ENCODE data around the gene TAGAP. TPM values are rescaled to one million over a fixed set of nuclear protein-coding genes. Genes with fewer than 3 reads are reported as not detected.

The TAGAP gene
- total RNA-seq, 1 experiment from 2014 or later: 0.30 TPM

DNA sequence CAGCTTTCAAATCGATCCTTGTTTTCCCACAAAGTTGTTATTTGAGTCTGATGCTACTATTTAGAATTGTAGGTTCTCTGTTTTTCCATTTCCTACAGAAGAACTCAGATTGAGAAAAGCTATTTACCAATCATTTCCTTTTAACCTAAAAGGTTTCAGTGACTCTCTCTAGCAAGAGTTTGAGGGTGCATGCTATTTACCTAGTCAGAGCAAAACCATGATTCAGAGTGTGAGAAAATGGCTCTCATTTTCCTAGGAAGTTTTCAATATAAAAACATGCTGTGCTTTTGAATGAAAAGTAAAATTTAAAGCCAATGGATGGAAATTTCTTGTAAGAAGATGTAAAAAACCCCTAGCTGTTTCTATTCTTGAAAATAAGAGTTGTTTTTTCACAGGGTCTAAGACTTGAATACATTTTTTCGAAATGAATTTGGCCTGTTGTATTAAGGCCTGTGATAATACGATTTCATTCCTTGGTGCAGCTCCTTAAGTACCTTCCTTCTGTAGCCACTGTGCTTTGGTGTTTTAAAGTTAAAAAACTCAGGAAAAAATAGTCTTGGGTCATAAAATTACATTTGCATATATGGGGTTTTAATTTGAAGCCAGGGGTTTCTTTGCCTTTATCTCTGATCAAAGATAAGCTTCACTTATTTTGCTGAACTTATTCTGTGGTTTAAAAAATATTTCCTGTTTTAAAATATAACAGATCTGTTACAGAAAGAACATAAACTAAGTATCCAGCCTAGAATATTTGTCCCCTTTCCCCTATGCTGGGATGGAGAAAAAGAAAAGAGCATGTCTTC lies 26.8 kb downstream of the TAGAP start:
- no peak overlapping the region for H3K27ac ChIP-seq (ENCODE audit: low read depth, low read length)
- H3K9ac ChIP-seq (ENCODE audit: low read length): no peak overlapping the region
- no peaks in the 10 kb centered on the region for H3K36me3 ChIP-seq (ENCODE audit: control insufficient read depth in 1 of 2, insufficient read depth in 2 of 2, low read length in 2 of 2)
- POLR2A ChIA-PET: no interaction called here
- RAD21 ChIA-PET (ENCODE audit: low non-redundant PET in 1 of 2, low total read pairs in 2 of 2, uncharacterized antibody in 2 of 2, unreplicated experiment in 2 of 2): no interaction called here
- no TSS peak for BruUV-seq (replicated peaks)
- CTCF ChIA-PET: interaction anchor here (0.9 to 2.3 kb wide), 2 partner anchors 9 to 117 kb away, joined by 3 to 8 read pairs; no protein-coding TSS in a partner anchor
- H3K4me3 ChIP-seq (replicated peaks in 1 of 2; ENCODE audit: low read depth in 1 of 2, low read length in 2 of 2): no peak overlapping the region
- no peaks in the 10 kb centered on the region for H3K9me2 ChIP-seq (ENCODE audit: insufficient read depth)
- no peak overlapping the region for H2AFZ ChIP-seq (ENCODE audit: low read depth, low read length, poor library complexity, severe bottlenecking)
- H3K9me3 ChIP-seq (ENCODE audit: control insufficient read depth in 1 of 2, insufficient read depth in 1 of 2, low read depth in 1 of 2, low read length in 2 of 2): peaks cover 4 to 7% of the 10 kb centered on the region in 2 experiments; a peak in 1 of 4 replicates
- DNase-seq (ENCODE audit: low read depth, low spot score): no peak
- H3K4me1 ChIP-seq (ENCODE audit: control insufficient read depth in 1 of 2, insufficient read depth in 2 of 2, low read length in 2 of 2): no peaks in the 10 kb centered on the region
- intact Hi-C loops (cut with micrococcal nuclease): no loop called here
- TF ChIP-seq ZFX (IDR thresholded peaks at IDR 0.05): no peak
- no peak for TF ChIP-seq ELF1 (IDR thresholded peaks at IDR 0.05; ENCODE audit: borderline replicate concordance, low read depth)
- TF ChIP-seq EZH2phosphoT487 (IDR thresholded peaks at IDR 0.05; ENCODE audit: borderline replicate concordance): no peak
- no peak for TF ChIP-seq POLR2AphosphoS5 (IDR thresholded peaks at IDR 0.05; ENCODE audit: low read depth, low read length)
- TF ChIP-seq CBX3 (IDR thresholded peaks at IDR 0.05; ENCODE audit: low read depth): no peak
- TF ChIP-seq SP1 (IDR thresholded peaks at IDR 0.05; ENCODE audit: low read depth): no peak
- TF ChIP-seq TCF7L2 (IDR thresholded peaks at IDR 0.05; ENCODE audit: borderline replicate concordance, extremely low read depth, insufficient read depth, insufficient read length): no peak
- TF ChIP-seq EZH2 (IDR thresholded peaks at IDR 0.05): no peak
- TF ChIP-seq ZBTB33 (IDR thresholded peaks at IDR 0.05; ENCODE audit: extremely low read depth, insufficient replicate concordance, low read length): no peak
- TF ChIP-seq FOSL1 (IDR thresholded peaks at IDR 0.05; ENCODE audit: low read depth): no peak
- TF ChIP-seq SRF (IDR thresholded peaks at IDR 0.05; ENCODE audit: low read depth): no peak
- no peak for TF ChIP-seq JUND (IDR thresholded peaks at IDR 0.05)
- TF ChIP-seq YY1 (IDR thresholded peaks at IDR 0.05; ENCODE audit: extremely low read depth, insufficient replicate concordance, low read depth, low read length): no peak
- no peak for TF ChIP-seq SIN3A (IDR thresholded peaks at IDR 0.05; ENCODE audit: low read depth)
- TF ChIP-seq, protein P1, sequence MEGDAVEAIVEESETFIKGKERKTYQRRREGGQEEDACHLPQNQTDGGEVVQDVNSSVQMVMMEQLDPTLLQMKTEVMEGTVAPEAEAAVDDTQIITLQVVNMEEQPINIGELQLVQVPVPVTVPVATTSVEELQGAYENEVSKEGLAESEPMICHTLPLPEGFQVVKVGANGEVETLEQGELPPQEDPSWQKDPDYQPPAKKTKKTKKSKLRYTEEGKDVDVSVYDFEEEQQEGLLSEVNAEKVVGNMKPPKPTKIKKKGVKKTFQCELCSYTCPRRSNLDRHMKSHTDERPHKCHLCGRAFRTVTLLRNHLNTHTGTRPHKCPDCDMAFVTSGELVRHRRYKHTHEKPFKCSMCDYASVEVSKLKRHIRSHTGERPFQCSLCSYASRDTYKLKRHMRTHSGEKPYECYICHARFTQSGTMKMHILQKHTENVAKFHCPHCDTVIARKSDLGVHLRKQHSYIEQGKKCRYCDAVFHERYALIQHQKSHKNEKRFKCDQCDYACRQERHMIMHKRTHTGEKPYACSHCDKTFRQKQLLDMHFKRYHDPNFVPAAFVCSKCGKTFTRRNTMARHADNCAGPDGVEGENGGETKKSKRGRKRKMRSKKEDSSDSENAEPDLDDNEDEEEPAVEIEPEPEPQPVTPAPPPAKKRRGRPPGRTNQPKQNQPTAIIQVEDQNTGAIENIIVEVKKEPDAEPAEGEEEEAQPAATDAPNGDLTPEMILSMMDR (IDR thresholded peaks at IDR 0.05 in 2 of 3, conservative IDR thresholded peaks at IDR 0.05 in 1 of 3; ENCODE audit: borderline replicate concordance in 1 of 3, insufficient read depth in 1 of 3, low read depth in 2 of 3, low read length in 2 of 3): no peak
- TF ChIP-seq CEBPB (IDR thresholded peaks at IDR 0.05; ENCODE audit: low read depth): no peak
- TF ChIP-seq, protein P2, sequence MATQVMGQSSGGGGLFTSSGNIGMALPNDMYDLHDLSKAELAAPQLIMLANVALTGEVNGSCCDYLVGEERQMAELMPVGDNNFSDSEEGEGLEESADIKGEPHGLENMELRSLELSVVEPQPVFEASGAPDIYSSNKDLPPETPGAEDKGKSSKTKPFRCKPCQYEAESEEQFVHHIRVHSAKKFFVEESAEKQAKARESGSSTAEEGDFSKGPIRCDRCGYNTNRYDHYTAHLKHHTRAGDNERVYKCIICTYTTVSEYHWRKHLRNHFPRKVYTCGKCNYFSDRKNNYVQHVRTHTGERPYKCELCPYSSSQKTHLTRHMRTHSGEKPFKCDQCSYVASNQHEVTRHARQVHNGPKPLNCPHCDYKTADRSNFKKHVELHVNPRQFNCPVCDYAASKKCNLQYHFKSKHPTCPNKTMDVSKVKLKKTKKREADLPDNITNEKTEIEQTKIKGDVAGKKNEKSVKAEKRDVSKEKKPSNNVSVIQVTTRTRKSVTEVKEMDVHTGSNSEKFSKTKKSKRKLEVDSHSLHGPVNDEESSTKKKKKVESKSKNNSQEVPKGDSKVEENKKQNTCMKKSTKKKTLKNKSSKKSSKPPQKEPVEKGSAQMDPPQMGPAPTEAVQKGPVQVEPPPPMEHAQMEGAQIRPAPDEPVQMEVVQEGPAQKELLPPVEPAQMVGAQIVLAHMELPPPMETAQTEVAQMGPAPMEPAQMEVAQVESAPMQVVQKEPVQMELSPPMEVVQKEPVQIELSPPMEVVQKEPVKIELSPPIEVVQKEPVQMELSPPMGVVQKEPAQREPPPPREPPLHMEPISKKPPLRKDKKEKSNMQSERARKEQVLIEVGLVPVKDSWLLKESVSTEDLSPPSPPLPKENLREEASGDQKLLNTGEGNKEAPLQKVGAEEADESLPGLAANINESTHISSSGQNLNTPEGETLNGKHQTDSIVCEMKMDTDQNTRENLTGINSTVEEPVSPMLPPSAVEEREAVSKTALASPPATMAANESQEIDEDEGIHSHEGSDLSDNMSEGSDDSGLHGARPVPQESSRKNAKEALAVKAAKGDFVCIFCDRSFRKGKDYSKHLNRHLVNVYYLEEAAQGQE (IDR thresholded peaks at IDR 0.05; ENCODE audit: low read depth): no peak
- ATAC-seq: no peak
- H4K20me1 ChIP-seq (ENCODE audit: insufficient read depth): no peaks in the 10 kb centered on the region
- H3K27me3 ChIP-seq (ENCODE audit: insufficient read depth, low read length): no peaks in the 10 kb centered on the region
- H3K4me2 ChIP-seq (ENCODE audit: low read length): no peak overlapping the region
- no peaks in the 10 kb centered on the region for H3K79me2 ChIP-seq (ENCODE audit: insufficient read depth, low read length)

Measured in HCT116 (cell line).